ENCODE results near the gene NEURL1.

NEURL1 gene

GRCh38 chr10:103621783-103622125 is 128.2 kb downstream of the NEURL1 start:
- Histone ChIP-seq H3K4me3 (ENCODE audit: low read depth, low read length) (no peak overlapping the region), H3K36me3 (replicated peaks) (peaks cover 35% of the 10 kb centered on the region), H3K27ac (no peak overlapping the region), H3K27me3 (replicated peaks) (no peaks in the 10 kb centered on the region)
- no peak for DNase-seq
- in situ Hi-C loops (cut with HindIII; ENCODE audit: low pct_ligation_motif_present, low sequenced_read_pairs): no loop called here
- TF ChIP-seq, protein P1, sequence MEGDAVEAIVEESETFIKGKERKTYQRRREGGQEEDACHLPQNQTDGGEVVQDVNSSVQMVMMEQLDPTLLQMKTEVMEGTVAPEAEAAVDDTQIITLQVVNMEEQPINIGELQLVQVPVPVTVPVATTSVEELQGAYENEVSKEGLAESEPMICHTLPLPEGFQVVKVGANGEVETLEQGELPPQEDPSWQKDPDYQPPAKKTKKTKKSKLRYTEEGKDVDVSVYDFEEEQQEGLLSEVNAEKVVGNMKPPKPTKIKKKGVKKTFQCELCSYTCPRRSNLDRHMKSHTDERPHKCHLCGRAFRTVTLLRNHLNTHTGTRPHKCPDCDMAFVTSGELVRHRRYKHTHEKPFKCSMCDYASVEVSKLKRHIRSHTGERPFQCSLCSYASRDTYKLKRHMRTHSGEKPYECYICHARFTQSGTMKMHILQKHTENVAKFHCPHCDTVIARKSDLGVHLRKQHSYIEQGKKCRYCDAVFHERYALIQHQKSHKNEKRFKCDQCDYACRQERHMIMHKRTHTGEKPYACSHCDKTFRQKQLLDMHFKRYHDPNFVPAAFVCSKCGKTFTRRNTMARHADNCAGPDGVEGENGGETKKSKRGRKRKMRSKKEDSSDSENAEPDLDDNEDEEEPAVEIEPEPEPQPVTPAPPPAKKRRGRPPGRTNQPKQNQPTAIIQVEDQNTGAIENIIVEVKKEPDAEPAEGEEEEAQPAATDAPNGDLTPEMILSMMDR (IDR thresholded peaks at IDR 0.05; ENCODE audit: low read depth, low read length, missing control alignments): no peak

- Histone ChIP-seq H3K4me3 (ENCODE audit: low read depth, low read length) (no peak overlapping the region), H3K27me3 (replicated peaks) (no peaks in the 10 kb centered on the region), H3K27ac (no peak overlapping the region), H3K36me3 (replicated peaks) (peaks cover 38% of the 10 kb centered on the region)
- in situ Hi-C loops (cut with HindIII; ENCODE audit: low pct_ligation_motif_present, low sequenced_read_pairs): no loop called here
- DNase-seq: no peak
- TF ChIP-seq, protein P1 (IDR thresholded peaks at IDR 0.05; ENCODE audit: low read depth, low read length, missing control alignments): no peak
Observed at GRCh38 chr10:103622286-103622685, 128.8 kb downstream of the NEURL1 start.

- in situ Hi-C loops (cut with HindIII; ENCODE audit: low pct_ligation_motif_present, low sequenced_read_pairs): no loop called here
- no peak for DNase-seq
- TF ChIP-seq, protein P1 (IDR thresholded peaks at IDR 0.05; ENCODE audit: low read depth, low read length, missing control alignments): no peak
- Histone ChIP-seq H3K36me3 (replicated peaks) (peaks cover 41% of the 10 kb centered on the region), H3K27ac (no peak overlapping the region), H3K4me3 (ENCODE audit: low read depth, low read length) (no peak overlapping the region), H3K27me3 (replicated peaks) (no peaks in the 10 kb centered on the region)
Observed at GRCh38 chr10:103622935-103623574, 129.6 kb downstream of the NEURL1 start.

DNA sequence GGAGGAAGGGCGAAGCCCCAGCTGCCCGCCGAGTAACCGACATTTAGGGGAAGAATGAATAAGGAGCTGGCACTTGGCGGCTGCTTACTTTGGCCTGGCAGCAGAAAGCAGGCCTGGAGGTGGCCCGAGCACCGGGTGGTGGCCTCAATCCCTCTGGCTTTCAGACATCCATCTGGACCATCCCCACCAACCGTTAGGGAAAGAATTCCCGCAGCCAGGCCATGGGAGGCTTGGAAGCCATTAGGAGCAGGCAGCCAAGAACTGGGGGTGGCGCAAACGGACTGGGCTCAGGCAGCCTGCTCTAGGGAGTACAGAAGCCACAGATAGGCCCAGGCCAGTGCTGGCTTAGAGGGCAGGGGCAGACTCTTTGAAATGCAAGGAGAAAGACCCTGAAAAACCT is 132.7 kb downstream of the NEURL1 start:
- H3K4me3 ChIP-seq (ENCODE audit: low read depth, low read length): no peak overlapping the region
- H3K27me3 ChIP-seq (replicated peaks): no peaks in the 10 kb centered on the region
- in situ Hi-C loops (cut with HindIII; ENCODE audit: low pct_ligation_motif_present, low sequenced_read_pairs): no loop called here
- peaks cover 26% of the 10 kb centered on the region for H3K36me3 ChIP-seq (replicated peaks)
- TF ChIP-seq, protein P1 (IDR thresholded peaks at IDR 0.05; ENCODE audit: low read depth, low read length, missing control alignments): no peak
- no peak for DNase-seq
- no peak overlapping the region for H3K27ac ChIP-seq

DNA sequence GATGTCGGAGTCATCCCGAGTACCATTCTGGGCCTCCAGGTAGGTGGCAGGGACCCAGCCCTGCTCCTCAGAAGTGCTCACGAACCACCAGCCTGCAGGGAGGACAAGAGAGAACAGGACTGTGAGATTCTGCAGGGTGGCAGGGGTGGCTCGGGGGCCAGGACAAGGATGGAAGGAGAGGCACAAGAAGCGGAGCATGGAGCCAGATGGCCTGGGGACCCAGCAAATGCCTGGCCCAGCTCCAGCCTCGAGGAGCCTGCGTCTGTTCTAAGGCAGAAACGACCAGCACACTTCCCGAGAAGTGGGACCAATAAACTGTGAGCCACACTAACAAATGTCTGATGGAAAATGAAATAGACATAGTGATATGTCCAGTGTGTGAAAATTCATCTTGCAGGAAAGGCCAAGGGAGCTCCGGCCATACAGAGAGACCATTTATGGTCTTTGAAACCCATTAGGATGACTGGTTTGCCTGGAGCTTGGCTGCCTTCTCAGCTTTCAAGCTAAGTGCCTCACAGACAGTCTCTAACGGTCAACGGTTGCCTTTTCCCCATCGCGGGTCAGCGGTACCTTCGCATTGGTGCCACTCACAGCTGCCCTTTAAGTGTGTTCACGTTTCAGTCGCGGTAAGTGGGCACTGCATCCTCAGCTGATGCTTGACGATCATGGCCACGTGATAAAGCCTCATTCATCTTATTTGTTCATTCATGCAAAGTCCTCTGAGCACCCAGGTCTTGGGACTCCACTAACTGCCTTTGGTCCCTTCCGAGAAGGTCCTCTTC is 133.8 kb downstream of the NEURL1 start:
- peaks cover 31% of the 10 kb centered on the region for H3K36me3 ChIP-seq (replicated peaks)
- in situ Hi-C loops (cut with HindIII; ENCODE audit: low pct_ligation_motif_present, low sequenced_read_pairs): no loop called here

More for the DNA sequence above, 133.8 kb downstream of the NEURL1 start:
- Histone ChIP-seq H3K4me3 (ENCODE audit: low read depth, low read length) (no peak overlapping the region), H3K27ac (no peak overlapping the region), H3K27me3 (replicated peaks) (no peaks in the 10 kb centered on the region)
- TF ChIP-seq, protein P1 (IDR thresholded peaks at IDR 0.05; ENCODE audit: low read depth, low read length, missing control alignments): no peak
- no peak for DNase-seq
